NOMO-1 (cell line): ENCODE data around the gene ADGRE1.

ENCODE experiments used
- DNase-seq, 2 experiments: peaks; one replicate each; lab custom pipeline; 2025; ENCODE audit not compliant: unreplicated experiment in 2 of 2; lab: John Stamatoyannopoulos, UW

Gene ADGRE1

DNA sequence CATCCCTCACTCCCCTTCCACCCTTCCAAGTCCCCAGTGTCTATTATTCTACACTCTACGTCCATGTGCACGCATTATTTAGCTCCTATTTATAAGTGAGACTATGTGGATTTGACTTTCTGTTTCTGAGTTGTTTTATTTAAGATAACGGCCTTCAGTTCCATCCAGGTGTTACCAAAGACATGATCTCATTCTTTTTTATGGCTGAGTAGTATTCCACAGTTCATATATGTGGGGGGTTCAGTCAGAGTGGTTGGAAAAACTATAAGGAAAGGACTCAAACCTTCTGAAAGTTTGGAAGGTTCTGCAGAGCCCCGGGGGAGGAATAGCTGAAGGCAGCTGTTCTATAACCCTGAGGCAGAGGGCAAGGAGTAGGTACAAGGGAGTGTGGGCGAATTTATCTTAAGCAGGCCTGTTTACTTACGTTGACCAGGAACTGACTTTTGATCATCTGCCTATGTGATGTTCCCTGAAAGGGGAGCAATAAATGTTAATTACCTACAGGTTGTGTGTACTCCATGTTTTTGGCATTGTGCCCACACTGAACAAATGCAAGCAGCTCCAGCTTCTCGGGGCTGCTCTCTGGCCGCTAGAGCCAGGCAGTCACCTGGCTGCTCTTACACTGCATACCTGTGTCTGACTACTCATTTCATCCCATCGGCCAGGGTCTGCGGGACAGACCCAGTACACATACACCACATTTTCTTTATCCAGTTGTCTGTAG, 13.5 kb upstream of the ADGRE1 start:
- DNase-seq, result no peak

DNA sequence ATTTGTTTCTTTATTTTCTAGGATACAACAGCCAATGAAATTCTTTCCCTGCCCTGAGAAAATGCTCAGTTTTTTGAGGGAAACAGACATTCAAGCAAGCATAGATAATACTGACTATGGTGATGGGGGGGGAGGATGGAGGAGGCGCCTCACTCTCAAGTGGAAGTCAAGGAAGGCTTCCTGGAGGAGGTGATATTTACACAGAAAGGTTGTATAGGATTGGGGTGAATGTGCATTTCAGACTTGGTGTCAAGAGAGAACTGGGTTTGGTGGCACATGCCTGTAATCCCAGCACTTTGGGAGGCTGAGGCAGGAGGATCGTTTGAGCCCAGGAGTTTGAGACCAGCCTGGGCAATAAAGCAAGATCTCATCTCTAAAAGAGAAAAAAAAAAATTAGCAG, 12.2 kb upstream of the ADGRE1 start:
- no peak for DNase-seq

DNA sequence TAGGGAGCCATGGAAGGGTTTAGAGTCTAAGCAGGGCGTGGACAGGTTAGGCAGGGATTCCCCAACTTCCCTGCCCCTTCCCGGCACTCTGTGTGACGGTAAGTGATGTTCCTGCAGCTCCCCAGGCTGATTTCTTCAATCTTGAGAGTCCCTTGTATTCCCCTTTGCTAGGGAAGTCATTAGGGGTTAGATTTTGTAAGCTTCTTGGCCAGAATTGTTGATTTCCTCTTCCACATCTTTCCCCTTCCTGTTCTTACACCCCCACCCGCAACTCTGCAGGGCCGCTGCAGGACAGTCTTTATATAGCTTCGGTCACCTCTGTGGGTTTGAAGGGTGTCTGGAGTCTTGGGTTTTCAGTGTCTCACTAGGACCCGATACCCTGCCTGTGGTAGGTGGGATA, 10.6 kb upstream of the ADGRE1 start:
- DNase-seq, result peak; percentile 84 to 88

DNA sequence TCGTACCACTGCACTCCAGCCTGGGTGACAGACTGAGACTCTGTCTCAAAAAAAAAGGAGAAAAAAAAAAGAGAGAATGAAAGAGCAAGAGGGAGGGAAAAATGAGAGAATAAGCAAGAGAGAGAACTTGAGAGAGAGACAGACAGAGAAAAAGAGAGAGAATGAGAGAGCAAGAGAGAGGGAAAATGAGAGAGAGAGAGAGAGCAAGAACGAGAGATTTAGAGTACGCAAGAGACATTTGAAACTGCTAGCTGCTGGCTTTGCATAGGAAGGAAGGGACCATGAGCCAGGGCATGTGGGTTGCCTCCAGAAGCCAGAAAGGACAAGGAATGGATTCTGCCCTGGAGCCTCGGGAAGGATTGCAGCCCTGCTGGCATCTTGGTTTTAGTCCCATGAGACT, 9.6 kb upstream of the ADGRE1 start:
- no peak for DNase-seq

DNA sequence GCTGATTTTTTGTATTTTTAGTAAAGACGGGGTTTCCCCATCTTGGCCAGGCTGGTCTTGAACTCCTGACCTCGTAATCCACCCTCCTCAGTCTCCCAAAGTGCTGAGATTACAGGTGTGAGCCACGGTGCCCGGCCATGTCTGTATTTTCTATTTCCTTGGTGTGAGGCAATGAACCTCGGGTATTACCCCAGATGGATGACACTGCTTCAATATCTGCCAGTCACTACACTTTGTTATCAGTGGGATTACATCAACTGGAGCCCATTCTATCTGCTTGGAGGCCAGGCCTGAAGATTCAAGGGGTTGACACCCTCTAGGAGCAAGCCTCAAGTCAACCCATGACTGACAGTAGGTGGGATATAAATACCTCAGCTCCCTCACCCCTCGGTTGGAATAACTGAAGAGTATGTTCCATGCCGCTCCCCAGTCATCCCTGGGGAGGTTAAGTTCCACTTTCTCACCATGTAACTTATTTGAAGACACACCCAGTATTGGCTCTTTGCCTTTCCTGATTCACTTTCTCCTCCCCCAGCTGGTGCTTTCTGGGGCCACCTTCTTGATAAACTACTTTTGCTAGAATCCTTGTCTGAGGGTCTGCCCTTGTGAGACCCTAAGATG, 992 bp upstream of the ADGRE1 start:
- DNase-seq, result peak in 1 of 2 experiments; percentile 30

DNA sequence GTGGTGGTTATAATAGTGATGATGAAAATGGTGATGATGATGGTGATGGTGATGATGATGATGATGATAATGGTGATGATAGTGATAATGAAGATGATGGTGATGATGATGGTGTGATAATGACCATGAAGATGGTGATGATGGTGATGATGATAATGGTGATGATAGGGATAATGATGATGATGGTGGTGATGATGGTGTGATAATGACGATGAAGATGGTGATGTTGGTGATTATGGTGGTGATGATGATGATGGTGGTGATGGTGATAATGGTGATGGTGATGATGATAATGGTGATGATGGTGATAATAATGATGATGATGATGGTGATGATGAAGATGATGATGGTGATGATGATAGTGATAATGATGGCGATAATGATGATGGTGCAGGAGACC, 1.6 kb downstream of the ADGRE1 start:
- DNase-seq, result no peak

DNA sequence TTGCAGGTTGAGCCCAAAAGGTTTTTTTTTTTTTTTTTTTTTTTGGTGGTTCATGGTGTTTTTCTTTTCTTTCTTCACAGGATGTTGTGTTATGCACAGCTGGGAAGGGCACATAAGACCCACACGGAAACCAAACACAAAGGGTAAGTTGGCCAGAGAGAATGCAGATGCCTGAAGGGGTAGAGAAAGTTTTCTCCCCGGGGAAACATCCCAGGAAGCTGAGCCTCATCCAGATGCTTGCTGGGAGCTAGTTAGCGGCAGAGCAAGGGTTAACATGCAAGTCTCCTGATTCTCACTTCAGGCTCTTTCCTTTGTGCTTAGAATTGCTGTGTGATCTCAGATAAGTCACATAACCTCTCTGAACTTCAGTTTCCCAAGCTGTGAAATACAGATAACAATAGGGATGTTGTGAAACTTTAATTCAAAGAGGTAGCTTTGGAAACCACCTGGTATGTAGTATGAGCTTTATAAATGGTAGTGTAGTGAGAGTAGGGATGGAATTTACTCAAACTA, 3.1 kb downstream of the ADGRE1 start:
- no peak for DNase-seq

DNA sequence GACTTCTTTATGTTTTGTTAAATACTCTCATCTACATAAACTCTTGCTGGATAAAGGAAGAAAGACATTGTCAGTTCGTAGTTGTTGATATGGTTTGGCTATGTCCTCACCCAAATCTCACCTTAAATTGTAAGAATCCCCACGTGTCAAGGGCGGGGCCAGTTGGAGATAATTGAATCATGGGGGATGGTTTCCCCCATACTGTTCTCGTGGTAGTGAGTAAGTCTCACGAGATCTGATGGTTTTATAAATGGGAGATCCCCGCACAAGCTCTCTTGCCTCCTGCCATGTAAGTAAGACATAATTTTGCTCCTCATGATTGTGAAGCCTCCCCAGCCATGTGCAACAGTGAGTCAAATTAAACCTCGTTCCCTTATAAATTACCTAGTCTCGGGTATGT, 3.6 kb downstream of the ADGRE1 start:
- no peak for DNase-seq

DNA sequence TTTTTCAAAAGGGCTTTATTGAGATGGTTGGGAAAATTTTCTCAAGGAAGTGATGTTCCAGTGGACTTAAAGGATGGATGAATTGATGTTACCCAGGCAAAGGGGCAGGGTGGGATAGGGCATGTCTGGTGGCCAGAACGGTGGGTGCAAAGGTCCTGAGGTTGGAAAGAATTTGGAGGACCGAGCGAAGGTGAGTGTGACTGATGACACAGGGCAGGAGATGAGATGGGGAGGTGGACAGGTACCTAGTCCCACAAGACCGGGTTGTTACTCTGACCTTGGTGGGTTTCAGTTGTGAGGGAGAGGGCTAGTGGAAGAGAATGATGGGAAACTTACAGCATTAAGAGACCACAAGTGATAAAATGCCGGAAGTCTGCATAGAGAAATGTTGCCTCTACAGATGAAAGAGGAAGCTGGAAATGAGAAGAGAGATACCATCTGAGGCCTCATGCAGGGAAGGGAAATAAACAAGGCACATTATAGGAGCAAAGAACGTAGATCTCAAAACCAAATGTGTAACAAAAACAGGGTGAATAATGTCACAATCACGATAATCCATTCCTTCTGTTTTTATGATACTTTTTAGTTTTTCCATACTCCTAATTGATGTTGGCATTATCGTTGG, 4.5 kb downstream of the ADGRE1 start:
- peak; percentile 71 to 97 for DNase-seq

DNA sequence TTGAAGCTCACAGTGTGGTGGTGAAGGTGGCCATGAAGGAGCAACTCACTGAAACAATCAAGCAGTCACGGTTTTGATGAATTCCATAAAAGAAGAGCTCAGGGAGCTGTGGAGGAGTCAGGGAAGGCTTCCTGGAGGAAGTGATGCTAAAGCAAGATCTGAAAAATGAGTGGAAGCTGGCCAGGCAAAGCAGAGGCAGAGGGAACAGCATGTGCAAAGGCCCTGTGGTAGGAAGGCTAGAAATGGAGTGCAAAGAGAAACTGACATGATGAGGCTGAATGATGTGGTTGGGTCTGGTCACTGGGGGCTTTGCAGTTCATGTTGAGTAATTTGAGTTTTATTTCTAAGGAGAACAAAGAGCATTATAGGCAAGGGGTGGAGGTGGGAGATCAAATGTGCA, 6.9 kb downstream of the ADGRE1 start:
- DNase-seq, result no peak

DNA sequence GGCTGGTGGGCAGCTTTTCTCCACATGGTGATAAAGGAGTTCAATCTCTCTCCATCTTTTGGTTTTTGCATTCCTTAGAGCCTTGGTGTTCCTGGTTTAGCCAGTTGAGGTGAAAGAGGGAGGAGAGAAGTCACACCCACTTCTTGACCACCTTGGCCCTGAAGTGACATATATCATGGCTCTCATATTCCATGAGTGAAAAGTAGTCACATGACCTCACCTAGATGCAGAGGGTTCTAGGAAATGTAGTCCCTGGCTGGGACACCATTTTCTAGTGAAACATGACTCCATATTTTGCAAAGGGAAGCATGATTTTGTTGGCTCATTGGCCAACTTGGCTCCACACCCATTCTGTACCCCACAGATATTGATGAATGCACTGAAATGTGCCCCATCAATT, 16.1 kb downstream of the ADGRE1 start:
- no peak for DNase-seq

DNA sequence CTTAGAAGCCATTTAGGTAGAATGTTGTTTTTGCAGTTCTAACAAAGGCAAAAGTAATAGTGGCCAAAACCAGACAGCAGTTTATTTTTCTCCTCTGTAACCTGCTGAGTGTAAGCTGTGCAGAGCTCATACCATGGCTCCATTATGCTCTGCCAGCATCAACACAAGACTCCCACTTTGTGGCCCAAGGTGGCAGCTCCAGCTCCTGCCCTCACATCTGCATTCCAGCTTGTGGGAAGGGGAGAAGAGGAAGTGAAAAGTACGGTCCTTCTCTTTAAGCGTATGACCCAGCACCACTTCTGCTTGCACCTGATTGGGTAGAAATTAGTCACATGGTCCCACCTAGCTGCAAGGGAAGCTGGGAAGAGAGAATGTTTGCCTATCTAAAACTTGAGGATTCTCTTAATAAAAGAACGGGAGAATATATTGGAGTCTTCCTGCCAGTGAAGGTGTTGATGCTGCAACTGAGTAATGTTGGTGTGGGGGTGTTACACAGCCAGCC, 19.2 kb downstream of the ADGRE1 start:
- no peak for DNase-seq

DNA sequence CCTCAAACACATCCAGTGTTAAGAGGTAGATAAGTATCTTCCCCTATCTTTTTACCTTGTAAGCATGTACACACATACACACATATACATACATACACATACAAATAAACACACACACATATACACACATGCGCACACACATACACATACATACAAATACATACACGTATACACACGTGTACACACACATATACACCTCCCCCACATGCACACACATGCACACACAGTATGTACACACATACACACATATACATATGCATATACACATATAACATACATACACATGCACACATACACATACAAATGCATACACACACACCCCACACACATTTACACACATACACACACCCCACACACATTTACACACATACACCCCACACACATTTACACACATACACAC, 24.1 kb downstream of the ADGRE1 start:
- DNase-seq, result no peak

DNA sequence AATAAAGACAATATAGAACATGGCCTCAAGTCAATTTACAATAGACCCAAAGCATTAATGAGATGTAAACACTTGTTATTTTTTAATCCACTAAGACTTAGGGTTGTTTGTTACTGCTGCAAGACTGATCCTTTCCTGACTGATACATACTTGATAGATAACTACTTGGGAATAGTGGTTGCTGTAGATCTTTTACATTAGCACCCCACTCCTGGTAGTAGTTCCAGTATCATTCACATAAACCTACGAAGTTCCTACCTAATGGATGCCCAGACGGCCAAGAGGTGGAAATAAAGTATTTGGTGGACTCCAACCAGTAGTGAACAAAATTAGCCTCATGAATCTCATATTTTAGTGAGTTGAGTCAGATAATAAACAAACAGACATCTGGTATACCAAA, 26.9 kb downstream of the ADGRE1 start:
- DNase-seq, result no peak

DNA sequence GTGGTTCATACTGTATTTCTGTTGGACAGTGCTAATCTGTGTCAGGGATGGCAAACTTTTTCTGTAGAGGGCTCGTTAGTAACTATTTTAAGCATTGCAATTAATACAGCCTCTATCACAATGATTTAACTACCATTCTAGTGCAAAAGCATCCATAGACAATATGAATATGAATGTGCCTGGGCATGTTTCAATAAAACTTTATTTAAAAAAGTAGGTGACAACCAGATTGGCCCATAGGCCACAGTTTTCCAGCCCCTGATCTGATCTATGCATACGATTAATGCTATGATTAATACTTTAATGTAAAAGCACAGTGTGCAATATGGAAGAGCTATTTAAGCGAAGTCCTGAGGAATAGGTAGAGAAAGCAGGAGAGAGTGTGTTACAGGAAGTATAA, 29.6 kb downstream of the ADGRE1 start:
- DNase-seq, result no peak

DNA sequence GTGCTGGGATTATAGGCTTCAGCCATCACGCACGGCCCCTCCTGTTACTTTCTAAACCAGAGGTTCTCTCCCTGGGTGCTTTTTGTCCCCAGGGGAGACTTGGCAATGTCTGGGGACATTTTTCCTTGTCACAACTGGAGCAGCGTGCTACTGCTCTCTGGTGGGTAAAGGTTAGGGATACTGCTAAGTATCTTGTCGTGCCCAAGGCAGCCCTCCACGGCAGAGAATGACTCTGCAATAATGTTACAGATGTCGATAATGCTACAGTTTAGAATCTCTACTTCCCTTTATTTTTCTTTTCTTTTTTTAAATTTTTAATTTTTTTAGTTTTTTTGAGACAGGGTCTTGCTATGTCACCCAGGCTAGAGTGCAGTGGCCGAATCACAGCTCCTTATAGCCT, 38.0 kb downstream of the ADGRE1 start:
- DNase-seq, result peak in 1 of 2 experiments; percentile 16

DNA sequence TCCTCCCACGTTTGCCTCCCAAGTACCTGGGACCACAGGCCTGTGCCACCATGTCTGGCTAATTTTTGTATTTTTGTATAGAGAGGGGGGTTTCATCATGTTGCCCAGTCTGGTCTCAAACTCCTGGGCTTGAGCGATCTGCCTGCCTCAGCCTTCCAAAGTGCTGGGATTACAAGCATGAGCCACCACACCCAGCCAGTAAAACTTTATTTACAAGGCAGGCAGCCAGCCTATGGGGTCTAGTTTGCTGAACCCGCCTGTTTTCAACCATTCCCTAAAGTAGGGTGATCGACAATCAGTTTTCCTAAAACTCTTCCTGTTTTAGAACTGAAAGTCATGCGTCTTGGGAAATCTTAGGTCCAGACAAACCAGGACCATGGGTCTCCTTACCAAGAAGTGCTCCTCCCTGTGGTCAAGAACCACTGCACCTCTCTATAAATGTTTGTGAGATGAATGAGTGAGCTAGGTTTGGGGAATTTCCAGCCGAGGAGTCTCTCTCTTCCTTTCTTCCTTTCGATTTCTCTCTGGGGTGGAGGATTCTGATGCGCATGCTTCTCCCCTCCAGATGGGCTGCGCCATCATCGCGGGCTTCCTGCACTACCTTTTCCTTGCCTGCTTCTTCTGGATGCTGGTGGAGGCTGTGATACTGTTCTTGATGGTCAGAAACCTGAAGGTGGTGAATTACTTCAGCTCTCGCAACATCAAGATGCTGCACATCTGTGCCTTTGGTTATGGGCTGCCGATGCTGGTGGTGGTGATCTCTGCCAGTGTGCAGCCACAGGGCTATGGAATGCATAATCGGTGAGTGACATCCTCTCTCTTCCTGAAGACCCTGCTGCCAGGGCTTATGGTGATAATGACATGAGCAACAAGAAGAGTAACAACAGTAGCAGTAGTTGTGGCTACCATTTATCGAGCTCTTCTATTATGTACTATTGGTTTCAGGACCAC, 38.7 kb downstream of the ADGRE1 start:
- DNase-seq, result no peak

DNA sequence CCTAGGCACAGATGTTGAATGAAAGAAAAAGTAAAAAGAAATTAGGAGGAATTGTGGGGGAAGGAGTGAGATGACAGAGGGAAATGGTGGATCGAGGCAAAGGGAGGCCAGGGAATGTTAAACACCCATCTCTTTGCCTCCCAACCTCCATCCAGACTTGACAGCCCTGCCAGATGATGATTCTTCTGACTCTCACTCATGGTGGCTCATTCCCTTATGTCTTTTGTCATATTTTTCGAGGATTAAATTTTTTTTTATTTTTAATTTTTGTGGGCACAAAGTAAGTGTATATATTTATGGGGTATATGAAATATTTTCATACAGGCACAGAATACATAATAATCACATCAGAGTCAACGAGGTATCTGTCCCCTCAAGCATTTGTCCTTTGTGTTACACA, 42.8 kb downstream of the ADGRE1 start:
- no peak for DNase-seq

DNA sequence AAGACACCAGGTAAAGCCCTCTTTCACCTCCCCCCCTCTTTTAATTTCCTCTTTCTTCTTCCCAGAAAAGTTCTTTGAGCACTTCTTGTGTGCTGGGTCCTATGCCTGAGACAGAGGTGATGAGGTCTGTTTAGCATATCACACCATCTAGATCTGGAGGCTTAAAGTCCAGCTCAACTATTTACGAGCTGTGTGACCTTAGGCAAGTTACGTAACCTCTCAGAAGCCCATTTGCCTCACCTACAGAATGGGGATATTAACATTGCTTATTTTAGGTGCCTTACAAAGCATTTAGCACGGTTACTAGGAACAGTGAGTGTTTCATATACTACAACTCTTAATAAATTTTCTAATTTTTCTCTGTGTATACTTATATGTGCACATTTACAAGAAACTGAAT, 47.7 kb downstream of the ADGRE1 start:
- DNase-seq, result no peak

DNA sequence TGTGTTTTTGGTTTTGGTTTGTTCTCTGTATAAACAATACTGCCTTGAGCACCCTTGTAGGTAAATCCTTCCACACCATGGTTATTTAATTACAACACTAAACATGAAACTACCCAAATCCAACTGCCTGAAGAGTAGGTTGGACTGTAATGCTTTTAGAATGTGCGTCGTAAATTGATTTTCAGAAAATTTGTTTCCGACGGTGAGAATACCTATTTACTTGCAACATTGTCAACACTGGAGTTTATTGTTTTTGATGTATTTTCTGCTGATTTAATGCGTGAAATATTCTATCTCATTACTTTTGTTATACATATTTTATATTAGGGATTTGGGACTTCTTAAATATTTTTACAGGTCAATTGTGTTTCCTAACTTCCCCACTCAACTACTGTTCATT, 48.2 kb downstream of the ADGRE1 start:
- no peak for DNase-seq

DNA sequence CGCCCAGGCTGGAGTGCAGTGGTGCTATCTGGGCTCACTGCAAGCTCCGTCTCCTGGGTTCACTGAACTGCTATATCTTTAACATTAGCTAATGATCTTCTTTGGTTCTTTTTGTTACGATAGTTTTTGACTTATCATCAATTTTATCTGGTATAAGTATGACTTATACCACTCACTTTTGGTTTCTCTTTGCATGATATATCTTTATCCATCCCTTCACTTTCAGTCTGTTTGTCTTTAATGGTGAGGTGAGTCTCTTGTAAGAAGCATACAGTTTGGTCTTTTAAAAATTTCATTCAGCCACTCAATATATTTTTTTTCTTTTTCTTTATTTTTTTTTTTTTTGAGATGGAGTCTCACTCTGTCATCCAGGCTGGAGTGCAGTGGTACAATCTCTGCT, 58.4 kb downstream of the ADGRE1 start:
- DNase-seq, result no peak
